GM13977 (cell line): Measurements from ENCODE around the gene USP1.

Experiments used
- DNase-seq: peaks from one replicate; pipeline ENCODE4 v3.0.0; 2012; ENCODE audit warnings: low spot score
- in situ Hi-C: fragments of 300-500 bp; cut with MboI; formaldehyde crosslinking; loops from one replicate; pipeline ENCODE4 v1.12.0; 2022; ENCODE audit warnings: low sequenced_read_pairs, low pct_unique_long_range_greater_than_20kb, mixed read lengths, inconsistent platforms; ENCODE audit not compliant: unreplicated experiment
- TF ChIP-seq, protein P1 (sequence below): IDR thresholded peaks from 2 replicates; pipeline ENCODE4 v1.5.1; 2012; ENCODE audit warnings: mild to moderate bottlenecking, control low read depth; ENCODE audit not compliant: insufficient read depth; ENCODE audit errors: extremely low read depth, missing control alignments

Gene USP1

DNA sequence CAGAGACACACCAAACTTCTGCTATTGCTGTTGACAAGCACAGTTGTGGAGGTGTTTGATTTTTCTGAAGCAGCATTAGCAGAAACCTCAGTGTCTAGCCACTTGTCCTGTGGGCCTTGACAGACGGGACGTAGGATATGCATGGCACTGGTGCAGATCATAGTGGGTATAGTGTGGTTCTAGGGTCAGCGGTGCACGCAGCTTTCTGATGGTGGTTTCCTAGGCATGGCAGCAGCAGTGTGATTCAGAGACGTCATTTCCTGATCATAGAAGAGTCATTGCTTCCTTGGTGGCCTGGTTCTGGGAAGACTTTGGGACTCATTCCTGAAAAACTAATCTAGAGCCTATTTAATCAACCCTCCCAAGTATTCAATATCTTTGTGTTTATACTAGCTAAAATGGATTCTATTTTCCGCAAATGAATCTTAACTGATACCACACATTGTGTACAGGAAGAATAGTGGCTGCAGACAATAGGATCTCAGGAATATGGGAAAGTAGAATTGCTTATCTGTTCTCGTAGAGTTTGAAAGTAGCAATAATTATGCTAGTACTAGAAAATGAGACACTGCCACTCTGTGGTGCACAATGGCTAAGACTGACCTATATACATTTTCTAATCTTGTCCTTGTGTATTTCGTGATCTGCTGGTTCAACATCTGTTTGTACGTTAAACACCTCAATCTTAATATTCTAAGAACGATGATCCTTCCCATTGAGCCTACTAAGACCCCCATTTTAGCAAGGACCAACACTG lies 2.8 kb upstream of the USP1 start:
- in situ Hi-C loops: no loop called here
- TF ChIP-seq, protein P1, sequence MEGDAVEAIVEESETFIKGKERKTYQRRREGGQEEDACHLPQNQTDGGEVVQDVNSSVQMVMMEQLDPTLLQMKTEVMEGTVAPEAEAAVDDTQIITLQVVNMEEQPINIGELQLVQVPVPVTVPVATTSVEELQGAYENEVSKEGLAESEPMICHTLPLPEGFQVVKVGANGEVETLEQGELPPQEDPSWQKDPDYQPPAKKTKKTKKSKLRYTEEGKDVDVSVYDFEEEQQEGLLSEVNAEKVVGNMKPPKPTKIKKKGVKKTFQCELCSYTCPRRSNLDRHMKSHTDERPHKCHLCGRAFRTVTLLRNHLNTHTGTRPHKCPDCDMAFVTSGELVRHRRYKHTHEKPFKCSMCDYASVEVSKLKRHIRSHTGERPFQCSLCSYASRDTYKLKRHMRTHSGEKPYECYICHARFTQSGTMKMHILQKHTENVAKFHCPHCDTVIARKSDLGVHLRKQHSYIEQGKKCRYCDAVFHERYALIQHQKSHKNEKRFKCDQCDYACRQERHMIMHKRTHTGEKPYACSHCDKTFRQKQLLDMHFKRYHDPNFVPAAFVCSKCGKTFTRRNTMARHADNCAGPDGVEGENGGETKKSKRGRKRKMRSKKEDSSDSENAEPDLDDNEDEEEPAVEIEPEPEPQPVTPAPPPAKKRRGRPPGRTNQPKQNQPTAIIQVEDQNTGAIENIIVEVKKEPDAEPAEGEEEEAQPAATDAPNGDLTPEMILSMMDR: no peak
- no peak for DNase-seq

DNA sequence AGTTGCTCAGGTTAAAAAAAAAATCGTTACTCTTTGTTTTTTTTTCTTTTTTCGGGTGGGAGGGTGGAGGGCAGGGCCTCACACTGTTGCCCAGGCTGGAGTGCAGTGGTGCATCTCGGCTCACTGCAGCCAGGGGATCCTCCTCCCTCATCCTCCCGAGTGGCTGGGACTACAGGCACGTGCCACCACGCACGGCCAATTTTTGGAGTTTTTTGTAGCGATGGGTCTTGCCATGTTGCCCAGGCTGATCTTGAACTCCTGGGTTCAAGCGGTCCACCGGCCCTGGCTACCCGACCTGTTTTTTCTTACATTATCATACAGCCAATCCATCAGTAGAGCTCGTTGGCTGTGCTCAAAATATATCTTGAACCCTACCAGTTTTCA lies 2.2 kb upstream of the USP1 start:
- no peak for DNase-seq
- TF ChIP-seq, protein P1: no peak
- in situ Hi-C loops: no loop called here

DNA sequence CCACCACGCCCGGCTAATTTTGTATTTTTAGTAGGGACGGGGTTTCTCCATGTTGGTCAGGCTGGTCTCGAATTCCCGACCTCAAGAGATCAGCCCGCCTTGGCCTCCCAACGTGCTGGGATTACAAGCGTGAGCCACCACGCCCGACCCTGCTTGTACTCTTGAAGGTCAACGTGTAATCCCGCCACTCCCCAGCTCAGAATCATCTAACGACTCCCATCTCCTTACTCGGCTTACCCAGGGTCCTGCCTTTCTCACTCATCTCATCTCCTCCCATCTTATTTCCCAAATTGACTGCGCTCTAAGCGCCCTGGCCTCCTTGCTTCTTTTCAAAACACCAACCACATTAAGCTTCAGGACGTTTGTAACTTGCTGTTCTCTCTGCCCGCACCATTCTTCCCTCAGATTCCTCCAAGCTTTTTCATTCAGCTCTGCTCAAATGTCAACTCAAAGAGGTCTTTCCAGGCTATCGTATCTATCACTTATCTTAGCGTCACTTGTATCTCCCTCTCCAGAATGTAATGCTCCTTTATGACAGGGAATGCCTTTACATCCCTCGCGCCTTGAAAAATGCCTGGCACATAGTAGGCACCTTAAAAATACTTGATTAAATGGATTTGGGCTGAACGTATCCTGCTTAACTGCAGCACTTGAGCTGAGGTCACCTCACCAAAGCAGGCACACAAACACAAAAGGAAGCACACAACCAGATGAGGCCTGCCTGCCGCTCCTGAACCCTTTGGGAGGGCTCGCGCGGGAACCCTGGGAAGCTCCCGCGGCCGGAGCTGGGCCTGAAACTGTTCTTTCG lies 1.4 kb upstream of the USP1 start:
- TF ChIP-seq, protein P1: no peak
- in situ Hi-C loops: no loop called here
- no peak for DNase-seq

DNA sequence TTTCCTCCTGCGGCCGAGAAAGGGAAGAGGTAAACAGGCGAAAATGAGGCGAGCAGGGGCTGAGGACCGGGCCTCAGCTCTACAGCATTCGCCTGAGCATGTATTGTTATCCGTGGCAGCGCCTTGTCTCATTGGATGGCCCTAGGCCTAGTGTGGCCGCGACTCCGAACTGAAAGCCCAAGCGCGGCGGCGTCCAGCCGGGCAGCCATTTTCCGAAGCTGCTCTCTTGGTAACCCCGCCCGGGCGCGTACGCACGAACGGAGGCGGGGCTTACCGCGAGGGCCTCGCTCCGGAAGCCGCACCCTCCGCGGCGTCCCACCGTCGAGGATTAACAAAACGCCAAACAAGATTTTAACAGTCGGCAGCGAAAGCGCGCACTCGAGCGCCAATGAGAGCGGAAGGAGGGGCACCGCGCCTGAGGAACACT lies 797 bp upstream of the USP1 start:
- in situ Hi-C loops: no loop called here
- TF ChIP-seq, protein P1: no peak
- DNase-seq: no peak

DNA sequence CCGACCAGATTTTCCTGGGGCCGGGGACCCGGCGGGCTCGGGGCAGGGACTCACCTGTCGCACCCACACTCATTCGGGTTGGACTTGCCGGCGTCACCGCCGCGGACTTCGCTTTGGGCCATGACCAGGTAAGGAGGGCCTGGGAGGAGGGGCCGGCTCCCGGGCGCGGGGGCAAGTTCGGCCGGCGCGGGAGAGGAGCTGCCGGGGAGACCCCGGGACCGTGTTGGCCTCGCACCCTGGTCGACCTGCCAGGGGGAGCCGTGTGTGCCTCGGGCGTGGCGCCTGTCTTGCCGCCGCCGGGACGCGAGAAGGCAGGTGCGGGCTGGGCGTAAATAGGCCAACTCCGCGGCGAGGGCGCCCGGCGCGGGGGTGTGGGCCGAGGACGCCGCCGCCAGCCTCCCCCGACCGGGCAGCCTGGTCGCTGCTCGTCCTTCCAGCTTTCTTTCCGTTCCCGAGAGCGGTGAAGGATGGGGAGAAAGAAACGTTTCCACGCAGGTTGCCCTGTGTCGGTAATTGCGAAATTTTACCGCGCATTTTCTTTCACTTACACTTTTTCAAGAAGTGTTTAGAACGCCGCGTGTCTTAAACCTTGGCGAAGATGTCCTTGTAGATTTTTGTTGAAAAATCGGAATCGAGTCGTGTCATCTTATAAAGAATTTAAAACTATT lies 558 bp downstream of the USP1 start:
- DNase-seq: peak; percentile 34
- TF ChIP-seq, protein P1: no peak
- in situ Hi-C loops: no loop called here

DNA sequence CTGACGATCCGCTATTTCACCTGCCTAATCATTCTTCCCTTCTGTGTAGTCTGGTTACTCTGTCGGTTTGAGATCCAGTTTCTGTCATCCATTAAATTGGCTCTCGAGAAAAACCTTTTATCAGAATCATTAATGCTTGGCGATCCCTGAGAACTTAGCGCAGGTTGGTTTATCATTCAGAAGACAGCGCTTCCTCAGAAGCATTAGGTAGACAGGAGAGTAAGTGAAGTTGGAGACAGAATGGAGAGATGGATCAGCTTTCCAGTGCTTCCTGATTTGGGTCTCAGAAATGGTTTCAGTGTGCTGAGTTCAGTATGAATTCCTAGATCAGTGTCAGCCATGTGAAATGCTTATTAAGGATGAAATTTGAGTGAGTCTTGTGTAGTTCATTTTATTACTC lies 1.3 kb downstream of the USP1 start:
- in situ Hi-C loops: no loop called here
- DNase-seq: no peak
- TF ChIP-seq, protein P1: no peak
